NCI-H510A (cell line): ENCODE measurements around the gene LRRC8E.
"Not testable (repeated sequence)": the region's sequence is repeated elsewhere in the genome, so short reads cannot be mapped to it uniquely, and the experiment has no call there.

Source experiments
- DNase-seq: peaks from one replicate; lab custom pipeline; 2025; lab: John Stamatoyannopoulos, UW

Gene LRRC8E

GRCh38 chr19:7887408-7888144 is 734 bp upstream of the LRRC8E start:
- DNase-seq: no peak

GRCh38 chr19:7888826-7889217 is 512 bp downstream of the LRRC8E start:
- DNase-seq: no peak

GRCh38 chr19:7893362-7894101 is 5.2 kb downstream of the LRRC8E start:
- DNase-seq: not testable (repeated sequence)

- DNase-seq: peak; percentile 53
Measured at GRCh38 chr19:7894612-7895309, 6.5 kb downstream of the LRRC8E start.

GRCh38 chr19:7895565-7895964 is 7.3 kb downstream of the LRRC8E start:
- no peak for DNase-seq

- no peak for DNase-seq
Measured at GRCh38 chr19:7897292-7897691, 9.0 kb downstream of the LRRC8E start.

- DNase-seq: no peak
Measured at GRCh38 chr19:7898967-7899366, 10.7 kb downstream of the LRRC8E start.

GRCh38 chr19:7899751-7900378 is 11.6 kb downstream of the LRRC8E start:
- DNase-seq: no peak

GRCh38 chr19:7900401-7900870 is 12.1 kb downstream of the LRRC8E start:
- no peak for DNase-seq

GRCh38 chr19:7900931-7901330 is 12.6 kb downstream of the LRRC8E start:
- DNase-seq: no peak

- no peak for DNase-seq
Measured at GRCh38 chr19:7901337-7901736, 13.0 kb downstream of the LRRC8E start.

- DNase-seq: peak; percentile 30
Measured at GRCh38 chr19:7902796-7903243, 14.5 kb downstream of the LRRC8E start.

- peak; percentile 96 for DNase-seq
Measured at GRCh38 chr19:7903244-7904073, 15.1 kb downstream of the LRRC8E start, which contains the start of gene MAP2K7. MAP2K7 (plus strand) TSS chr19:7903877; CDS start chr19:7903945, 68 bp downstream.

- DNase-seq: no peak
Measured at GRCh38 chr19:7904074-7905020, 16.0 kb downstream of the LRRC8E start.

GRCh38 chr19:7905268-7905667 is 17.0 kb downstream of the LRRC8E start:
- no peak for DNase-seq

- DNase-seq: no peak
Measured at GRCh38 chr19:7905859-7906258, 17.5 kb downstream of the LRRC8E start.

- no peak for DNase-seq
Measured at GRCh38 chr19:7907122-7907521, 18.8 kb downstream of the LRRC8E start.

GRCh38 chr19:7907544-7907943 is 19.2 kb downstream of the LRRC8E start:
- DNase-seq: no peak

GRCh38 chr19:7908078-7908699 is 19.9 kb downstream of the LRRC8E start:
- DNase-seq: no peak
